GM21723 (cell line): ENCODE measurements around the gene COL20A1.

Experiments
- ATAC-seq: cut with Tn5 transposase; IDR thresholded peaks from one replicate; pipeline ENCODE4 v1.9.1; 2021; ENCODE audit warnings: mild to moderate bottlenecking, moderate library complexity; ENCODE audit not compliant: unreplicated experiment

Gene COL20A1

DNA sequence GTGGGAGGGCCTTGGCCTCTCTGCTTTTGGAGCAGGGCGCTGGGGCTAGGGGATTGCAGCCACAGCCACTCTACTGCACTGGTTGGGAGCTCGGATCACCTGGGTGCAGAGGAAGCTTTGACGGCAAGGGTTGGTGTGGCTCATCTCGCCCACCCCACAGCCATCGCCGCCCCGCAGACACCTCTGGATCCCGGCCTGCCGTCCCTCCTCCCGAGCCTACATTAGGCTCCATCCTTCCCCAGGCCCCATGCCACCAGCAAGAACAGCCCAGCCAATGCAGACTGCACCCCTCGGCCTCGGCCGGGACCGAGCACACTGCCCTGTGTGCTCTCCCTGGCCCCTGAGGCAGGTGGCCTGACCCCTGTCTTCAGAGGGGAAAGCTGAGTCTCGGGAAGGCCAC is 32.5 kb upstream of the COL20A1 start:
- no peak for ATAC-seq

DNA sequence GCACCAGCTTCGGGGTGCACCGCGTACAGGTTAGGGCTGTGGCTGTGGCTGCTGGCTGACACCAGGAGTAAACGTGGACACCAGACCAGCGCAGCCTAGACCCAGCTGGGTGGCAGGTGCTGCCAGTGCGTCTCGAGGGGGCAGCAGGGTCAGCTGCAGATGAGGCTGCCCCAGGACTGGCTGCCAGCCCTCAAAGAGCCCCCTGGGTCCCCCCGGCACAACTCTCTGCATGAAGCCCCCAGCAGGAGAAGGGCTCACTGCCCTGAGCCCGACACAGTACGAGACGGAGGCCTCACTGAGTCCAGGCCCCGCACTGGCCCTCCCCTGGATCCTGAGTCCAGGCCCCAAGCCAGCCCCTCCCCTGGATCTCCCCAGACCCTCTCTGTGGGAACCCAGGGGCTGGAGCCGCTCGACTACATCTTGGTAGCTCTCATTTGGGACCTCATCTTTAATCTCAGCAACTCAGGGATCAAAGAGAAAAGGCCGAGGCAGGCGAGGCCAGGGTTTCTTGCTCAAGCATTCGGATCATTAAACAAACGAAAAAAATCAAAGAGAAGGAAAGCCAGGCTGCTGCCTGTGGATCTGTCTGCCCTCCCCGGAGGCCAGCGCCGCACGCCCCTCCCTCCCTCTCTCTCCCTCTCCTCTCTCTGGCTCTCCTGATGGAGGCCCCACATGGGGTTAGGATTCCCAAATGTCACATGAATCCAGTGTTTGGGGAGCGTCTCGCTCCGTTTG is 31.8 kb upstream of the COL20A1 start:
- ATAC-seq = no peak

DNA sequence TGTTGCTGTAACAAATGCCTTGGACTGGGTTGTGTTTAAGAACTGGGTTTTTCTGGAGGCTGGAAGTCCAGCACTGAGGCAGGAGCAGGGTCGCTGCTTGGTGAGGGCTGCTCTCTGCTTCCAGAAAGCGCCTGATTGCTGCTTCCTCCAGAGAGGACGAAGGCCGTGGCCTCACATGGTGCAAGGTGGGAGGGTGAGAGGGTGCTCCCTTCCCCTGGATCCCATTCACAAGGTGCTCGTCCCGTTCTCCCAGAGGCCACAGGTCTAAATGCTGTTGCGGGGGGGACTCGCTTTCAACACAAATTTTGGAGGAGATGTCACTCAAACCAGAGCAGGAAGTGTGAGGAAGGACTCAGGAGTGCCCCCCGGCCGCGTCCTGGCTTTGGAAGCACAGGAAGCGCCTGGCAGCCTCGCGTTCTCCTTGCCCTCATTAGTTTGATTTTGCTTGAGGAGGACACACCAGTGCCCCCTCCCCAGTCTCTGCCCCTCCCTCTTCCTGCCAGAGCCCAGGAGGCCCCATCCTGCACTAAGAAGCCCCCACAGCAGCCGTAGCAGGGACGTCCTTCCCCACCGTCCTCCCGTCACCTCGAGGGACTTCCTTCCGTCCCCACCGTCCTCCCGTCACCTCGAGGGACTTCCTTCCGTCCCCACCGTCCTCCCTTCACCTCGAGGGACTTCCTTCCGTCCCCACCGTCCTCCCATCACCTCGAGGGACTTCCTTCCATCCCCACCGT is 31.0 kb upstream of the COL20A1 start:
- no peak for ATAC-seq

DNA sequence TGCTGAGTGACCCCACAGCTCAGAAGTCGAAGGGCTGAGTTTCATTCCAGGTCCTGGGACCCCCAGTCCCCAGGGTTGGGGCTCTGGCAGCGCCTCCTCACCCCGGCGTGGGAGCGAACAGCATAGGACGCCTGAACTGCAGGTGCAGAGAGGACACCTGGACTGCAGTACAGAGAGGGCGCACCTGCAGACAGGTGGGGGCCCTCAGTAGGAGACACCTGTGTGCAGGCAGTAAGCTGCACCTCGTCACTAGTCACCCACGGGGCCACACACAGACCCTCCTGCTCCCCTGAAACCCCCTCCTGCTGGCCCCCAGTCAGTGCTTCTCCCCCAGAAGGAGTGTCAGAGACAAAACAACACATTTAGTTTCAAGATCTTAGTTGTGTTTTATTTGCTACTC is 30.1 kb upstream of the COL20A1 start:
- no peak for ATAC-seq

DNA sequence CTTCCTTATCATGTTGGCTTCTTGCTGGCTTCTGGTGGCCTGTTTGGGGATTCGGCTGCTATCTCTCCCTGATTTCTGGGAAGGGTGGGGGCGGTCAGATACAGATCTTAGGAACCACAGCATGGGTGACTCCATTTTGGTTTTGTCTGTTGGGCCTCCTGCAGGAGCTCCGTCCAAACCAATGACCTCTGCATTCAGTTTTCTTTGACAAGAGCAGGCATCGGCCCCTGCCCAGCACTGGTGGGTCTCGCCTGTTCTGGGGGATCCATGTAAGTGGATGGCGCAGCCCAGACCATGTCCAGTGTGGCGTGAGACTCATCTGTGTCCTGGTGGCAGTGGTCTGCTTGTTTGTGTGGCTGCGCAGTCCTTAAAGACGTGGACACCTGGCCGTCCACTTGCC is 29.0 kb upstream of the COL20A1 start:
- no peak for ATAC-seq

DNA sequence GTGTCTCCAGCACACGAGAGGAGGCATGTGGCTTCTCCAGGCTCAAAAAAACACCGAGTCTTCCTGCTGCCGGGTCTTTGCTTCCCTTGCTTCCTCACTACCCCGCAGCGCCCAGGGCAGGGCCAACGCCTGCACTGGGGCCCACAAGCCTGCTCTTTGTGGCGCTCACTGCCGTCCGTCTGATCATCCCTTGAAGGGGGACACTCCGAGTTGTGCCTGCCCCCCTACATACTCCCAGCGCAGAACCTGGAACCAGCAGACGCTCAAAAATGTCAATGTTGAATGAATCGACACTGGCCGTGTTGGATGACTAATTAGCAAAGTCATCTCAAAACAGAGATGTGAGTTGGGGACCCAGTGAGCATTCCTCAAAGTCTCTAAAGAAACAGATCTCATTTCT is 28.5 kb upstream of the COL20A1 start:
- no peak for ATAC-seq

DNA sequence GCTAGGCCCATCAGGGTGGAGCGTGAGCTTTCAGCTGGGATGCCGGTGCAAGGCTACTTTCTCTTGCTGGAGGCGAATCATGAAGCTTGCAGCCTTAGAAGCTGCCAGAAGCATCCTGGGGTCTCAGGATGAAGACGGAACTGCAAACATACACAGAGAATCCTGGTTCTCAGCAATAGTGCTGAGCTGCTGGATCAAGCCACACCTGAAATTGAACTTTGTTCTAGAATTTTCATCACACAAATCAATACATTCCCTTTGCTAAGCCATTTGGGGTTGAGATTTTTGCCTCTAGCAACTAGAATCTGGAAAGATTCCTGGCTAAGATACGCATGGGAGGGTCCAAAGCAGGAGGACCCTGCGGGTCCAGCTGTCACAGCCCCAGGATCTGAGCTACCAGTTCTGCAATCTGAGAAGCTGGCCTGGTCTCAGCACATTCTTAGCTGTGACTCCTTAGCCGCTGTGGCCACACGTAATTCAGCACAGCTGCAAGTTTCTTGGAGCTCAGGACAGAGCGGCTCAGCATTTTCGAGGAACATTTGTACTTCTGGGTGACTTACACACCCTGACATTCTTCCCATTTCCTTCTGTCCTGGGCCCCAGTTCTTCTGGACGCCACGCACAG is 27.0 kb upstream of the COL20A1 start:
- ATAC-seq = no peak

DNA sequence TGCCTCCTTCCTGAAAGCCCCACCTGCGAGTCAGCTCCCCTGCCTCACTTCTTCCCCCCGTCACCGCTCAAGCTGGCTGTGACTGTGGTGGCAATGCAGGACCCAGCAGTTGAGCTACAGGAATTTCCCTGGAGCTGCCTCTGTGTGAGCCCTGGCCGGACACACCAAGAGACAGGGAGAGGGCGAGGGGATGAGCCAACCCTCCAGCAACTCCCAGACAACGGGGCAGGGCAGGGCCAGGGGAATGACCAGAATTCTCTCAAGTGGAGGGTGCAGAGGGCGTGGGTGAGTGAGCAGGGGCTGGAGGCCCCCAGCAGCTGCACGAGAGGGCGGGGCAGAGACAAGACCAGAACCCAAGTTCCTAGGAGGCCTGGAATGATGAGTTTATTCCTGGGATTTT is 25.3 kb upstream of the COL20A1 start:
- no peak for ATAC-seq

DNA sequence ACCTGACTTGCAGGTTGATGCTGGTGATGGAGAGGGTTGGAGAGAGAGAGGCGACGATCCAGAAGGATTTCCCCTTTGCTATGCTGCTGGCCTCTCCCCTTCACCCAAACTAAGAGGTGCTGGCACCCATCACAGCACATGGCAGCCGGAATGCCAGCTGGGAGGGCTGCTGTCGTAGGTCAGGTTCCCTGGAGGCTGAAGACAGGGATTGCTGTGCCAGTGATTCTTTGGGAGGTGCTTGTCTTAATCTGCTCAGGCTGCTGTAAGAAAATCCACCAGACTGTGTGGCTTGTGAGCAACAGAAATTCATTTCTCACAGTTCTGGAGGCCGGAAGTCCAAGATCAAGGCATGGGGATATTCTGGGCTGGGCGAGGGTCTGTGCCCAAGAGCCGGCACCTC is 24.7 kb upstream of the COL20A1 start:
- no peak for ATAC-seq

DNA sequence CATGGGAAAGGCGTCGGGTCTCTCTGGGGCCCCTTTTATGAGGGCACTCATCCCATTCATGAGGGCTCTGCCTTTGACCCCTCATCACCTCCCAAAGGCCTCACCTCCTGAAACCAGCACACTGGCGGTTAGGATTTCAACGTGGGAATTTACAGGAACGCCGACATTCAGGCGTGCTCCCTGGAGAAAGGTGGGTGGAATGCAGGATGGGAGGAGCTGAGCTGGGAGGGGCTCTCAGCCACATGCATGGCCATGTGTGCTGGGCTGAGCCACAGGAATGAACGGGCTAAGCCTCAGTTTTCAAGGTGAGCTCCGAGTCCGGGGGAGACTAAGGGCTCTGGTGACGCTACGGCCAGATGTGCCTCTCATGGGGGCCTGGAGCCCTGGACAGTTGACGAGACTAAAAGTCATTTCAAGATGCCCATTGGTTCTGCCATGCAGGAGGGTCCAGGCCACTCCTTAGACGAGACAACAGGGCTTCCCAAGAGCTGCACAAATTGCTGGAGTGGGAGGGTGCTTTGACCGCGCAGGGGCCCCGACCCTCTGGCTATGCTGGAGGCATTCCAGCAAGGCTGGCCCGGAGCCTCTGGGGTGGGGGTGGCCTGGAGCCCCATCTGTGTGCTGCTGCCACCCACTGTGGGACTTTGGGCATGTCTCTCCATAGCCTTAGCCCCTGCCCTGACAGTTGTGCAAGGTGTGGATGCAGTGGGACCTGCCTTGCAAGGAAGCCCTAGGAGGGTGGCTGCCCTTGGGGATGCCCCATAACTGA is 24.1 kb upstream of the COL20A1 start:
- no peak for ATAC-seq

DNA sequence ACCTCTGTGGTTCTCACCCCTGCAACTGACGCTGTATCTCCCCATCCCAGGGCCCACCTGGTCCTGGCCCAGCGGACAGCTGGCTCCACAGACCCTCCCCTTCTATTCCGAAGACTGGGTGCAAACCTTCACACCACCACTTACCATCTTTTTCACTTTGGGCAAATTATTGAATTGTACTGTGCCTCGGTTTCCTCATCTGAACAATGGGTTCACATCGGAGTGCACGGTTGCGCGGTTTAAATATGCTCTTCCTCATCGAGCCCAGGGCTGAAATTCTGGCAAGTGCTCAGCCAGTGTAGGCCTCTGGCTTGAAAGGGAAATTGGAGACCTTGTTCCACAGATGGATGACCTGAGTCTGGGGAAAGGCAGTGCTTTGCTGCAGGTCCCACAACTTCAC is 23.3 kb upstream of the COL20A1 start:
- ATAC-seq = no peak

DNA sequence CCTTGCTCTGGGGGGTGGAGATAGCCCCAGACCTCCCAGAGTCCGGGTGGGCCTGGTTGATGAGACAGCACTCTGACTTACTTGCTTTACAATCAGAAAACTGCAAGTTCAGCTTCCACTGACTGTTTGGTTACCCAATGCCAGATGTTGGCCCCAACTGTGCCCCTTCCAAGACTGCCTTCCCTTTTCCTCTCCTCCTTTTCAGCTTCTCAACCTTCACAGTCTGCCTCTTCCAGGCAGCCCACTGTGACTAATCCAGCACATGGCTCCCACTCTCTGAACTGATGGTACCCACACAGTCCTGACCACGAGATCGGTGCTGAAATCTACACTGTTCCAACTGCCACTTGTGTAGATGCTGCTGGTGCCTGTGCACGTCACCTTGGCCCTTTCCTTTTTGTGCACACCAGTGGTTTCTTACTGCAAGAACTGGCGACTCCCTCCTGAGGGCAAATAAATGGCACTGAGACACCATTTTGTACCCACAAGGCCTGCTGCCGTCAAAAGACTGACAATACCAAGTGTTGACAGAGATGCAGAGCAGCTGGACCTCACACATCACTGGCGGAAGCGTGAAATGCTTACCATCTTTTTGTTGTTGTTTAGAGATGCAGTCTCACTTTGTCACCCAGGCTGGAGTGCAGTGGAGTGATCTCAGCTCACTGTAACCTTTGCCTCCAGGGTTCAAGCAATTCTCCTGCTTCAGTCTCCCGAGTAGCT is 22.2 kb upstream of the COL20A1 start:
- no peak for ATAC-seq

DNA sequence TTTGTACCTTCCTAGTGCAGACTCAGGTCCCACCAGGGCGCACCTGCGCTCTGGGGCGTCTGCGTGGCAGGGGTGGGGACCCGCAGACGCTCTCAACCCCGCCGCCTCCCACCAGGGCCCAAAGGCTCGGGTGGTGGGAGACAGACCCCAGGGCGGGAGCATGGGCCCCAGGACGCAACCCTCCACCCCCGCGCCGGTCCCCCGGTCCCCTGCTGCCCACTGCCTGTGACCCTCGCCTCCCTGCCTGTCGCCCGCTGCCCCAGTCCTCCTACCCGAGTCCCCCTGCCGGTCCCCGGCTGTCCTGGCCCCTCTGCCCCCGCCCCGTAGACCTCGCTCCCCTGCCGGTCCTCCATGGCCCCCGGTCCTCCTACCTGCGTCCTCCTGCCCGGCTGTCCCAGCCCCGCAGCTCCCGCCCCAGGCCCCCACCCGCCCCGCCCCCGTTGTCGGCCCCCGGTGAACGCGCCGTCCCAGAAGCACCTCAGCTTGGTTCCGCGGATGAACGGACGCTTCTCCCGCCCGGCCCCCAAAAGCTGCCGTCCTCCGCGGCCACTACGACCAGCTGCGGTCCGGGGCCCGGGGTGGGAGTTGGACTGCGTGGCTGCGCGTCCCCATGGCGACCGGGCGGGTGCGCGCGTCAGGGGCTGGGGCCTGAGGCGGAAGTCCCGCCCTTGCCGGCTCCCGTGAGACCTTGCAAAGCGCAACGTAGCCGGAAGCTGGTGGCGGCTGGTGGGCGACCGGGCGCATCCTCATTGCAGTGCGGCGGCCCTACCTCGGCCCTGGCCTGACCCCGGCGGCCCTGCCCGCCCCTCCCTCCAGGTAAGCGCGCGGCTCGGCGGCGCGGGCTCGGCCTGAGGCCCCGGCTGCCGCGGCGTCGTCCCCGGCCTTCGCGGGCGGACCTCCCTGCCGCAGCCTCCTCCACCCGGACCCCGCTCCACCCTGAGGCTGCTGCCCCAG is 20.6 kb upstream of the COL20A1 start, which contains the start of gene ARFGAP1:
TSS of gene ARFGAP1 (plus strand) at position 709 of the 954 bp plus-strand sequence. CDS start 2,768 bp downstream, outside the sequence.
- ATAC-seq = peak; percentile 90

DNA sequence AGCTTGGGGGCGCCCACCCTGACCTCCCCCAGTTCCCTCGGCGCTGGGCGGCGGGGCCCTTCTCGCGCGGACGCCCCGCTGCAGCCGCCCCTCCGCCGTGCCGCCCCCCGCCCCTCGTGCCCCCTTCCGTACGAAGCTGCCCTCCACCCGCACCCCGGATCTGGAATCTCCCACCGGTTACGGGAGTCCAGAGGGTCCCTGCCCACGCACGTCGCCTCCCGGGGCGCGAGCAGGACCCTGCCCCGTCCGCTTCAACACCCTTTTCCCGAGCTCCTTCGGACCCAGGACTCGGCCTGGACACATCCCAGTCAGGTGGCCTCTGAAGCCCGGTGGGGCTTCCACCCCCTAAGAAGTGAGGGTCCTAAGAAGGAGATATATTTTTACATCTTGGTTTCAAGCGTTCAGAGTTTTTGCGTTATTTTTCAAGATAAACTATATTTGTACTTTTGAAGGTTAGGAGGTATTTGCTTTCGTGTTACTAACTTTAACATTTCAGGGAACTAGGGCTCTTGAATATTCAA is 19.9 kb upstream of the COL20A1 start:
- ATAC-seq = no peak

DNA sequence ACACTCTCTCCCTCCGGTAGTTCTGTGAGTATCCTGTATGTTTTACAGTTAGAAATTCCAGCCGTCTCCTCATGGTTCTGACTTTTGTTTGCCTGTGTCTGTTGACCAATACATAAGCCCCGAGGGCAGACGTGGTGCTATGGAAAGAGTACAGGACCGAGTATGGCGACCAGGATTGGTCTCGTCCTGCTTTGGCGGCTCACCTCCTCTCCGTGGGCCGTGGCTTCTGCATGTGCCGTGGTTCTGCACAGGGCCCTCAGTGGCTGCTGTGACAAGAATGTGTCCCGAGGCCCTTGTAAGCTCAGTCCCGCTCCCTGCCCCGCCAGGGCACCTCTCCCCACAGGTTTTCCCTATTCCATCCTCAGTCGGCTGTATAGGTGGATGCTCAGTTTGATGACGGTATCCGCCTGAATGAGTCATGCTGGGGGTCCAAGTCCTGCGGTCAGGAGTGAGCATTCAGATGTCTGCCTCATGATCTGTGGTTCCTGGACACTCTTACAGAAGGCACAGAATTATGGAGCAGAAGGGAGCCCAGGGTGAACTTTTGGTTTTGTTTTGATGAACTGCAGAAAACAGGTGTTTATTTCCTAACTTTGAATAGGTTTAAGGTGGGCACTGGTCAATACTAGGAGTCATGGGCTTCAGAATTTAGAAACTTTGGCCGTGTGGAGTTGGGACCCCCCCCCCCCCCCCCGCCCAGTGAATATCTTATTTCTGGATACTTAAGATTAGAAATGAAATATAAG is 19.2 kb upstream of the COL20A1 start:
- ATAC-seq = no peak

DNA sequence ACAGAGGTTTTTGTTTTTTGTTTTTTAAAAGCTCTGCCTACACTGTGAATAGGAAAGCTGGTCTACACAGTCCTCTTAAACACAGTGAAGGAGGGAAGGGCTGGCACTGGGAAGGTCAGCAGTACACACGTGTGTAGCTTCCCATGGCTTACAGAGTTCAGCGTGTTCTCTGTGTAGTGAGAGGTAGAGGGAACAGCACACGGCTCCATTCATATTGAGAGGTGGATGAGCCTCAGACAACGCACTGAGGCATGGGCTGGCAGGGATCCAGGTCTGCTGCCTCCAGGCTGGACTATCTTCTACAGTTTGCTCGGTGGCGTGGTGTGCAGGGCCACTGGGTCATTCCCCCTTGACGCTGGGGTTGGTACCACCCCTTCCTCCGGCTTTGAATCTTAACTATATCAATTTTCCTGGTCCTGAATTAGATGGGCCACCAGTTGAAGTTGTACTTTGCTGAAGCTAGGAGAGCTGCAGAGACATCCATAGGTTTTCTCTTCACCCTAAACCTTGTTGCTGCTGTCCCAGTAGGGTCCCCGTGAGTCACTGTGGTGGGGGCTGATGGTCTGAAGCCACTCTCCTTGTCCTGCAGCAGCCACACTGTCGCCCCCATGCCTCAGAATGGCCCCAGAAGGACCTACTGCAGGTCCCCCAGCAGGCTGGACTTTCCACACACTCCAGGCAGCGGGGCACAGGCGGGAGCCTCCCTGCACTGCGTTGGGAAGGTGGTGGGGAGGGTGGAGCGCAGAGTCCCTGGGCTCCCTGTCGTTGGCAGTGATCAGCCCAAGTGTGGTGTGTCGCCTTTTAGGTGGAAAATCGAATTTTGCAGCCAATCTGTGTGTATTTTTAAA is 18.4 kb upstream of the COL20A1 start:
- no peak for ATAC-seq

DNA sequence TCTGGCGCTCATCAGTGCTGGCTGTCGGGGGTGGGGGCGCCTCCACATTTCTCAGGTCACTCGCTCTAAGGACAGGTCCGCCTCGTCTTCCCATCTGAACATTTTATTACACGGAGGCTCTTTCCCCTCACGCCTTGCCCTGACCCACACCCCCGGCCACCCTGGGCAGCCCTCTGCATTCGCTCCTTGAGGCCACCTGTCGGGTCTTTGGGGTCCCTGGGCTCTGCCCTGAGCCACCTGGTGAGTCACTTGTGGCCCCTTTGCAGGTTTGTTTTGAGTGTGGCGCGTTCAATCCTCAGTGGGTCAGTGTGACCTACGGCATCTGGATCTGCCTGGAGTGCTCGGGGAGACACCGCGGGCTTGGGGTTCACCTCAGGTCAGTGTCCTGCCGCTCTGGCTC is 17.2 kb upstream of the COL20A1 start:
- ATAC-seq = no peak

DNA sequence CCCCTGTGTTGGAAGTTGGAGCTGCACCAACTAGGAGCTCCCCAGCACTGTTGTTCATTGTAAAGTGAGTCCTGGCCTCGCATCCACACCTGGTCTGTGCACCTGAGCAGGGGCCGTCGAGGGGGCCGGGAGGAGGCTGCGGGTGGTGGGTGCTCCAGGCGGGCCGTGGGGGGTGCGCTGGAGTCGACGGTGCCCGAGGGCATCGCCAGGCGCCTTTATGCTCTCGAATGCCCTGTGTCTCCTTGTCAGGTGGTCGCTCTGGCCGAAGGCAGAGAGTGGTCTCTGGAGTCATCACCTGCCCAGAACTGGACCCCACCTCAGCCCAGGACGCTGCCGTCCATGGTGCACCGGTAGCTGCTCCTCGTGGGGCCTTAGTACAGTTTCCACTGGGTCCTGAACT is 16.0 kb upstream of the COL20A1 start:
- no peak for ATAC-seq
